HuH-7 (cell line): ENCODE data around the gene CHRM3.

Experiments
- DNase-seq: peaks from one replicate; pipeline ENCODE4 v3.0.0; 2011; ENCODE audit warnings: low spot score

The CHRM3 gene

GRCh38 chr1:239413916-239414315, 27.5 kb downstream of the CHRM3 start:
- DNase-seq: no peak

- DNase-seq: no peak
These were observed 30.9 kb downstream of the CHRM3 start for GRCh38 chr1:239417221-239417620.

DNA sequence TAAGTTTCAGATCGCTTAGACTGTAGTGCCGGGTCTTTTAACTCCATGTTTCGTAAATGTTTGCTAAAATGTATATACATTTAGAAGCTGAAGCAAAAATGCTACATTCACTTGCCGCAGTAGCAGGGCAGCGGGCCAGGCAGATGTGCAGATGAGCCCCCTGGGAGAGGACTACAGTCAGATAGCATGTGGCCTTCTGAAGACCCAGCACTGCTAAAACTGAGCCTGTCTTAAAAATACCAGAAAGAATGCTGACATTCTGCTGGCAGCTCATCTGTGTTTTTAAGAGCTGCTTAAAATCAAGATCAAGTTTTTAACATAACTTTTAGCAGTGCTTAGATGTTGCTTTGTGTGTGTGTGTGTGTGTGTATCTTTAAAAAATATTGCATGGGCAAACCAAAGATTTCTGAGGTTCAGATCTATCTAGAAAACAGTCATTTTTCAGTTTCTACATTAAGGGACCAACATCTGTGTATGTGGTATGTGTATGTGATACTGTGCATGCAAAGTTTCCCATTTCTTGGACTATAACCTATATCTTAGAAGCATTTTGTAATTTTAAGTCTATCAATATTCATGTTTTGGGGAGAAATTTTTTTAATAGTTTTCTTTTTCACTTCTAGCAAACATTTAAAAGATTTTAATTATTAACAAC, 31.7 kb downstream of the CHRM3 start:
- DNase-seq: no peak

- DNase-seq: no peak
These were observed 32.3 kb downstream of the CHRM3 start for GRCh38 chr1:239418681-239419080.

GRCh38 chr1:239421811-239422210, 35.4 kb downstream of the CHRM3 start:
- DNase-seq: no peak

GRCh38 chr1:239422818-239423217, 36.5 kb downstream of the CHRM3 start:
- no peak for DNase-seq

DNA sequence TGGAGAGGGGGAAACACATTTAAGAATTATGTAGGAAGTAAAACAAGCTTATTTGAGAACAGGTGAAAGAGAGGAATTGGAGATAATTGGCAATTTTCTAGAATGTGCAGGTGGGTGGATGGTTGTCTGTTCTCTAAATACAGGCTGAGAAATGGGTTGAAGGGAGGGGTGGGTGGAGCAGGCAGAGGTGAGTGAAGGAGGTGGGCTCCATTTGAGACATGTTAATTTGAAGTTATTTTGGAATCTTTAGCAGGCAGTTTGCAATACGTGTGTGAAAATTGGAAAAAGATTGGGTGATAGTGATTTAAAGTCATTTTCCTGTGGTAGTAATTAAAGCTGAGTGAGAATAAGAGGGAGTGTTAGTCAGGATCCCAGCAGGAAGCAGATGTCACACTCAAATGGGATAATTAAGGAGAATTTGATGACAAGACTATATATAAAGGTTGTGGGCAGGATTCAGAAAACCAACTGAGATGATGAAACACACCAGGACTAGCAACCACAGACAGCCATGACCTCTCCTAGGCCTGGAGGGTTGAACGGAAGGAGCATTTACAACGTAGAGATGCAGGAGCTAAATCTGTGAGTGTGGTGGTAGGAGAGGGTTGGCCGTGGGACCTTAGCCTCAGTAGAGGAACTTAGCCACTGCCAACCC, 40.6 kb downstream of the CHRM3 start:
- DNase-seq: no peak

DNA sequence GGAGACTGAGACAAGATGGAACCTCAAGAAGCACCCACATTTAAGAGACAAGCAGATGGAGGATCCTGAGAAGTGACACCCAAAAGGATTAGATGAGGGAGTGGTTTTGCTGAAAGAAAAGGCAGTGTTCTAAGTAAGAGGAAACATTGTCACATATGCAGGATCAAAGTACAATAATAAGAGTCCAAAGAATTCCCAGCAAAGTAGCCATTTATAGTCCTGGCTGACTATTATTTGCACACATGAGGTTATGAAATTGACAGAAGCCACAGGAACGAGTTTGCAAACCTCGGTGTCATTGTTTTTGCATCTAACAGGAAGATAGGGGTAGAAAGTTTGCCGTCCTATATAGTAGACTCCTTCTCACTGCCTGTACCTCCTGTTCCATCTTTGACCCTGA, 41.3 kb downstream of the CHRM3 start:
- no peak for DNase-seq

GRCh38 chr1:239428120-239428710, 41.8 kb downstream of the CHRM3 start:
- no peak for DNase-seq

DNA sequence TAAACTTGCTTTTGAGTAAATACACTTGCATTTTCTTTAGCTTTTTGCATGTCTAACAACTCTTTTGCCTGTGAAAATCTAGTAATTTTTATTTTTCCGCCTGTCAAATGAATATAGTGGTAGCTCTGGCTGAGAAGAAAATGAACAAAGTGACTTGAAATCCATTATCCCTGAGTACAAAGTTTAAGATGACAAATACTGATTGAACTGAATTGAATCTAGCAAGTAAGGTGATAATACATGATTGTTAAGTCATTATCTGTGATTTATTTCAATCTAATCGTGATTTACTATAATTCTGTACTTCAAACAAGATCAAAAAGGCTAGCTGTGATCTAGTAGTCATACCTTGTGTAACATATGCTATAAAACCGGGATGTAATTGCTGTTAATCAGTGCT, 42.8 kb downstream of the CHRM3 start:
- DNase-seq: no peak

DNA sequence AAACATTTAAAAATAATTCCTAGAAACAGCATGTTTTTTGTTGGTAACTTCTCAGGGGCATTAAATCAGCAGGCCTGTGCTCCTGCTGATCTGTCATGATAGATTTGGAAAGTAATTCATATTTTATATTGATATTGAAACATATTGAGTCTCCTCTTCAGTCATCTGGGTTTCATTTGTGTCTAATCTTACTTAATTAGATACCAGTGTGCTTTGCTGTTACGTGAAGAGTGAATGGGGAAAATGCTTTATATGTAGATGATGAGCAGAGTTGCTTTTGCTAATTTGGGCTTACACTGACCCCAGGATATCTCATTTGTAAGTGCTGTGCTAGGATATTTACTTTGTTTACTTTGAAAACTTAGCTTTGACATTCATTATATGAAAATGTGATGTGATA, 45.9 kb downstream of the CHRM3 start:
- DNase-seq: no peak

- DNase-seq: no peak
These were observed 47.8 kb downstream of the CHRM3 start for GRCh38 chr1:239434181-239434580.
